Measurements from ENCODE around the gene CHIC2. TPM values are rescaled to one million over a fixed set of nuclear protein-coding genes. Genes with fewer than 3 reads are reported as not detected.

CHIC2 gene
- total RNA-seq, 2 donors from 2014 or later, result 6.9 to 18.9 TPM

DNA sequence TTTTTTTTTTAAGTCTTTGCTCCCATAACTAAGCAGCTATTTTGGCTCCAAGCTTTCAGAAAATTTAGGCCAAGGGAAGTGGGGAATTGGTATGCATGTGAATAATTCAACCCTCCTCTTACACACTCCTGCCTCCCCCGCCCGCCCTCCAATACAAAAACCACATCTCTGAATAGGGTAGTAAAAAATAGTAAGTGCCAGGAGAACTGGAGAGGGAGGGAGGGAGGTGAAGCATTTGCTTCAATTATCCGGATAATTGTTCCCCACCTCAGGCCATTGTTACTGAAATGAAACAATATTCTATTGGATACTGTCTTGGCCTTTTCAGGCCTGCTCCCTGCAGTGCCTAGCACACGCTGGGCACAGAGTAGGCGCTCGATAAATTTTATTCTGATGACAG is 30.0 kb upstream of the CHIC2 start:
- ATAC-seq, result no peak
- WGBS, 2 donors, result 53 to 60% methylated on average over 6 of the region's 6 CpGs

DNA sequence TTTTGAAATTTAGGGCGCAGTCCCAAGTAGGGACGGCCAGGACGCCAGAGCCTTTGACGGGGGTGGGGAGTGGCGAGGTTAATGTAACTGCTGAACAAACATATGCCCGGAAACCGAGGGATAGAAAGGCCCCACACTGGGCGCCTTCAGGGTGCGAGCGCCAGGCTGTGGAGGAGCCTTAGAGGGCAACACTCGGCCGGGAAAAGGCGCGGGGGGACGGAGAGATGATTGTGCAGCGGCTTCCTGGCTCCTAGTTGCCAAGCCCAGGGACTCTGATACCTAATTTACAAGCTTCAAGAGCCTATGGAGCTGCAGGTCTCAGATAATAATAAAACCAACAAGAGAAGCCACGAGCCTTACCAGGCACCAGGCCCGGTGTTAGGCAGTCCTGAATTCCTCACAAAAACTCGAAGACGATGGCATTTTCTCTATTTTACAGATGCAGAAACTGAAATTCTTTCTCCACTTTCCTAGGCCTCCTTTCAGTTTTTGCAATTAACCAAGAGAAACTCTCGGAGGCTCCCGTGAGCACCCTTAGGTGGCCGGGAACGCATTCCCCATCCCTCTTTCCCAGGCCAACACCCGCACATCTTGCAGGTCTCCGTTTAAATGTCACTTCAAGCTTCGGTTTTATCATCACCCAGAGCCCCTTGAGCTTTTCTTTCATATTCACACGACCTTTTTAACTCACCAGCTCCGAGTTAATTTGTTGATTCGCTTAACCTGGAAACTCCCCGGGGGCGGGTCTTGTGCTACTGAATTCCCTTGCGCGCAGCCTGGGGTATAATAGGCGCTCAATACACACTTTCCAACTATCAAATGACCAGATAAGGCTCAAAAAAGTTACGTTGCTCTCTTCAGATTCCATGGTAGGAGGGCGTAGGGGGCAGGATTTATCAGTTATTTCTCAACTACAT is 29.2 kb upstream of the CHIC2 start:
- peaks cover 25% of the 10 kb centered on the region for H3K4me1 ChIP-seq
- intact Hi-C loops (cut with DNase I), result no loop called here
- H3K27ac ChIP-seq, result no peak overlapping the region
- H3K9me3 ChIP-seq, result no peaks in the 10 kb centered on the region
- TF ChIP-seq POLR2A (IDR thresholded peaks at IDR 0.05), result no peak
- TF ChIP-seq, protein P1, sequence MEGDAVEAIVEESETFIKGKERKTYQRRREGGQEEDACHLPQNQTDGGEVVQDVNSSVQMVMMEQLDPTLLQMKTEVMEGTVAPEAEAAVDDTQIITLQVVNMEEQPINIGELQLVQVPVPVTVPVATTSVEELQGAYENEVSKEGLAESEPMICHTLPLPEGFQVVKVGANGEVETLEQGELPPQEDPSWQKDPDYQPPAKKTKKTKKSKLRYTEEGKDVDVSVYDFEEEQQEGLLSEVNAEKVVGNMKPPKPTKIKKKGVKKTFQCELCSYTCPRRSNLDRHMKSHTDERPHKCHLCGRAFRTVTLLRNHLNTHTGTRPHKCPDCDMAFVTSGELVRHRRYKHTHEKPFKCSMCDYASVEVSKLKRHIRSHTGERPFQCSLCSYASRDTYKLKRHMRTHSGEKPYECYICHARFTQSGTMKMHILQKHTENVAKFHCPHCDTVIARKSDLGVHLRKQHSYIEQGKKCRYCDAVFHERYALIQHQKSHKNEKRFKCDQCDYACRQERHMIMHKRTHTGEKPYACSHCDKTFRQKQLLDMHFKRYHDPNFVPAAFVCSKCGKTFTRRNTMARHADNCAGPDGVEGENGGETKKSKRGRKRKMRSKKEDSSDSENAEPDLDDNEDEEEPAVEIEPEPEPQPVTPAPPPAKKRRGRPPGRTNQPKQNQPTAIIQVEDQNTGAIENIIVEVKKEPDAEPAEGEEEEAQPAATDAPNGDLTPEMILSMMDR (IDR thresholded peaks at IDR 0.05), result no peak
- no peak for ATAC-seq
- H3K36me3 ChIP-seq (replicated peaks in 1 of 2; ENCODE audit: insufficient read depth in 1 of 2, low read depth in 2 of 2), result no peaks in the 10 kb centered on the region
- H3K4me3 ChIP-seq, result no peak overlapping the region
- DNase-seq, result no peak
- WGBS, 2 donors, result 20 to 27% methylated on average over 37 of the region's 37 CpGs
- peaks cover 0 to 32% of the 10 kb centered on the region in 2 donors for H3K27me3 ChIP-seq

More for the DNA sequence above, 30.0 kb upstream of the CHIC2 start:
- Histone ChIP-seq H3K4me1 (peaks cover 30% of the 10 kb centered on the region), H3K27ac (no peak overlapping the region), H3K9me3 (no peaks in the 10 kb centered on the region), H3K4me3 (no peak overlapping the region), H3K27me3 (peaks cover 0 to 40% of the 10 kb centered on the region in 2 donors), H3K36me3 (replicated peaks in 1 of 2; ENCODE audit: insufficient read depth in 1 of 2, low read depth in 2 of 2) (no peaks in the 10 kb centered on the region)
- intact Hi-C loops (cut with DNase I), result no loop called here
- no peak for TF ChIP-seq POLR2A (IDR thresholded peaks at IDR 0.05)
- TF ChIP-seq, protein P1 (IDR thresholded peaks at IDR 0.05), result no peak
- no peak for DNase-seq

DNA sequence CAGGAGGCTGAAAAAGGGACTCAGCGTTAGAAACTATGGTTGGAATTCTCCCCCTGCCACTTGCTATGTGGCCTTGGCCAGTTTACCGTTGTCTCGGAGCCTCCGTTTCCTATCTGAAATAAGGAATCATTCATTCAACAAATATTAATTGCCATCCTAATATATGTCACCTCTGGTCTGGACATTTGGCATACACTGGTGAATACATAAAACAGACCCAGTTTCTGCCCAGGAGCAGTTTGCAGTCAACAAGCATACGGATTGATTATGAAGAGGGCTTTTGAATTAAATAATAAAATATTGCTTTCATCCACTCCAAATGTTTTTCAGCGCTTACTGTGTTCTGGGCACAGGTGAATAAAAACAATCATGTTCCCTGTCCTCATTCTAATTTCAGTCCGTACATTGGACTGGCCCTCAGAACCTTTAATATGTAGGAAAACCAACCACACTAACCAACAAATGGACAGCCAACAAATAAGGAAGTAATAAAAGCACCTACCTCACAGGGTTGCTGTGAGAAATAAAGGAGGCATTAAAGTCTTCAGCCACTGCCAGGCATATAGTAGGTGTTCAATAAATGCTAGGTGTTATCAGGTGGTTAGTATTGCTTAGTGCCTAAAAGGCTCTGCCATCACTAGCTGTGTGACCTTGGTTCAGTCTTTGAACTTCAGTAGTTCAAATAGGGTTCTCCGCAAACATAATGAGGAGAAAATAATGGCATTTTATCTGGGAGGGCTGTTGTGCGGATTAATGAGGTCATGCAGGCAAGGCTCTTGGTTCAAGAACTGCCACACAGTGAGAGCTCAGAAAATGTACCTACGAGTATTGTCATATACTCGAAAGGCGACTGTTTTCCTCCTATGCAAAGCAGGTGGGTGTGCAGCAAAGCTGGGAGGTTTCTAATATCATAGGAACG is 28.3 kb upstream of the CHIC2 start:
- TF ChIP-seq, protein P1 (IDR thresholded peaks at IDR 0.05), result no peak
- no peak for TF ChIP-seq POLR2A (IDR thresholded peaks at IDR 0.05)
- intact Hi-C loops (cut with DNase I), result no loop called here
- DNase-seq (no peak), ATAC-seq (no peak)
- H3K27ac ChIP-seq, result no peak overlapping the region
- H3K9me3 ChIP-seq, result no peaks in the 10 kb centered on the region
- peaks cover 0 to 31% of the 10 kb centered on the region in 2 donors for H3K27me3 ChIP-seq
- WGBS, 2 donors, result 14 to 16% methylated on average over 13 of the region's 13 CpGs
- peaks cover 25% of the 10 kb centered on the region for H3K4me1 ChIP-seq
- H3K36me3 ChIP-seq (replicated peaks in 1 of 2; ENCODE audit: insufficient read depth in 1 of 2, low read depth in 2 of 2), result no peaks in the 10 kb centered on the region
- H3K4me3 ChIP-seq, result no peak overlapping the region

DNA sequence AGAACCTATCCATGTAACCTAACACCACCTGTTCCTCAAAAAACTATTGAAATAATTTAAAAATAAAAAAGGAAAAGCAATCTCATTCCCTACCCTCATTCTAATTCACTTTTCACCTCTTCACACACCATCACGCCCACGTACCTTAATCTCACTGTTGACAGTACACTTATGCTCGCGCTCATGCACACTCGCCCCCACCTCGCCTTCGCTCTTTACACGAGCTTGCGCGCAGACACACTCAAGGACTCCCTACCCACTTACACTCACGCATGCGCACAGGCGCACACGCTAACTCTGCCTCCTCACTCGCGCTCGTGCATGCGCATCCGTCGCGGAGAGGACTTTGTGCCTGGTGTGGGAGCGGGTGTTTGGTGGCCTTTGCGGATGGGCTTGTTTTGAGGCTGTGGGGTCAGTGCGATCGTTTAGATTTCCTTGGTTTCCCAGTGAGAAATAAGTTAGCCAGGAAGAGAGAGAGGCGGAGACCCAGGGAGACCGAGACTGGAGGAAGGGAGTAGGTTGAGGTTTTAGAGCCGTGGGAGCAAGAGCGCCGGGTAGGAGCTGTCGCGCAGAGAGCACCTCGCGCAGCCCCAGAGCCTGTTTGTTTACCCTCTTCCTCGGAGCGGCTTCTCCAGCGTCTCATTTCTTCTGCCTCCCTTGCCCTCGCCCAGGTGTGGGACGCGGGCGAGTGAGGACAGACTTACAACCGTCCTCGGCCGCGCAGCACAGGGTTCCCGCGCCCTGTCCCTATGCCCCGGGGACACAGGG is 27.4 kb upstream of the CHIC2 start:
- Histone ChIP-seq H3K4me1 (peaks cover 25% of the 10 kb centered on the region), H3K9me3 (no peaks in the 10 kb centered on the region), H3K27ac (no peak overlapping the region), H3K27me3 (peaks cover 0 to 31% of the 10 kb centered on the region in 2 donors), H3K36me3 (replicated peaks in 1 of 2; ENCODE audit: insufficient read depth in 1 of 2, low read depth in 2 of 2) (no peaks in the 10 kb centered on the region), H3K4me3 (no peak overlapping the region)
- intact Hi-C loops (cut with DNase I), result no loop called here
- DNase-seq, result peak; percentile 59 to 80 (median 66)
- ATAC-seq, result peak; percentile 64
- 1% methylated on average over 41 to 48 of the region's 48 CpGs for WGBS, 2 donors
- TF ChIP-seq, protein P1 (IDR thresholded peaks at IDR 0.05), result no peak
- no peak for TF ChIP-seq POLR2A (IDR thresholded peaks at IDR 0.05)

Measured in body of pancreas (tissue), 4 donors.